HG03159 (cell line): ENCODE measurements around the gene PSMD13.

Experiments
- ATAC-seq: cut with Tn5 transposase; IDR thresholded peaks from one replicate; pipeline ENCODE4 v1.9.1; 2021; ENCODE audit warnings: mild to moderate bottlenecking, moderate library complexity; ENCODE audit not compliant: unreplicated experiment

The PSMD13 gene

GRCh38 chr11:297586-298405 lies 61.0 kb downstream of the PSMD13 start:
- ATAC-seq = no peak

GRCh38 chr11:298406-299065 lies 61.8 kb downstream of the PSMD13 start:
- no peak for ATAC-seq

- no peak for ATAC-seq
Observed at GRCh38 chr11:299081-299891, 62.5 kb downstream of the PSMD13 start, which contains the start of gene IFITM5. IFITM5 (minus strand) TSS chr11:299526; CDS start chr11:299490, 36 bp downstream.

GRCh38 chr11:299951-300735 lies 63.4 kb downstream of the PSMD13 start:
- ATAC-seq = no peak
